ENCODE data around the gene PRH2.

DNA sequence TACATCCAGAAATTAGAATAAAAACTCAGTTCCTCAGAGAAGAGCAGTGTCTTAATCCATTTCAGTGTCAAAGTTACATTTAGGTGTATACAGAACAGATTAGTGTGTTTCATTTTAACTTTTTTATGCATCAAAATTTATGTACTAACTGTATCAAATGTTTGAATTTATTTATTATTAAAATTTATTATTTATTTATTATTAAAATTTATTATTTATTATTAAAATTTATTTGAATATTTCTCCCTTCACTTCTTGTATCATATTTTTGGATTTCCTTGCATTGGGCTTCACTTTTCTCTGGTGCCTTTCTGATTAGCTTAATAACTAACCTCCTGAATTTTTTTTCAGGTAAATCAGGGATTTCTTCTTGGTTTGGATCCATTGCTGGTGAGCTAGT, 12.3 kb downstream of the PRH2 start:
- TF ChIP-seq POLR2A (IDR thresholded peaks at IDR 0.05; ENCODE audit: low read depth, low read length) (no peak), TAF1 (IDR thresholded peaks at IDR 0.05; ENCODE audit: low read depth, low read length) (no peak), POLR2AphosphoS5 (IDR thresholded peaks at IDR 0.05; ENCODE audit: low read depth, low read length) (no peak), PAX5 (IDR thresholded peaks at IDR 0.05; ENCODE audit: insufficient read depth, low read length, severe bottlenecking) (no peak)

Measured in GM12891 (cell line).